ENCODE data around the gene ZBTB32.

DNA sequence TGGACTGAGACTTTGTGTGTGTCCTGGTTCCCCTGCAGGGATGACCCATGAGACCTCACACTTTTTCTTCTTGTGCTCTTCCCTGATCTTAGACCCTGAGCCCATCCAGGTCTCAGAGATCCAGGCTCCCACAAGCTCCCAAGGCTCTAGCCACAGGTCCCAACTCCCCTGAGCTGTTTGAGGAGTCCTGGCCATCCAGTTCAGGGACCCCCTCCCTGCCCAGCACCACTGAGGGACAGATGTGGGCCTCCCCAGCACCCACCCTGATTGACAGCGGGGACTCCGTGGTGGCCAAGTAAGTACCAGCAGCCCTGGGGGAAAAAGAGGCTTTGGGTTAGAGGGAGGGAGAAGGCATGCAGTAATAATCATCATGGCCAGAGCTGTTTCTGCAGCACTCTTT, 55.3 kb downstream of the ZBTB32 start:
- TF ChIP-seq POLR2A (IDR thresholded peaks at IDR 0.05) (no peak), POLR2AphosphoS5 (IDR thresholded peaks at IDR 0.05) (no peak)
- TF ChIP-seq, protein P1, sequence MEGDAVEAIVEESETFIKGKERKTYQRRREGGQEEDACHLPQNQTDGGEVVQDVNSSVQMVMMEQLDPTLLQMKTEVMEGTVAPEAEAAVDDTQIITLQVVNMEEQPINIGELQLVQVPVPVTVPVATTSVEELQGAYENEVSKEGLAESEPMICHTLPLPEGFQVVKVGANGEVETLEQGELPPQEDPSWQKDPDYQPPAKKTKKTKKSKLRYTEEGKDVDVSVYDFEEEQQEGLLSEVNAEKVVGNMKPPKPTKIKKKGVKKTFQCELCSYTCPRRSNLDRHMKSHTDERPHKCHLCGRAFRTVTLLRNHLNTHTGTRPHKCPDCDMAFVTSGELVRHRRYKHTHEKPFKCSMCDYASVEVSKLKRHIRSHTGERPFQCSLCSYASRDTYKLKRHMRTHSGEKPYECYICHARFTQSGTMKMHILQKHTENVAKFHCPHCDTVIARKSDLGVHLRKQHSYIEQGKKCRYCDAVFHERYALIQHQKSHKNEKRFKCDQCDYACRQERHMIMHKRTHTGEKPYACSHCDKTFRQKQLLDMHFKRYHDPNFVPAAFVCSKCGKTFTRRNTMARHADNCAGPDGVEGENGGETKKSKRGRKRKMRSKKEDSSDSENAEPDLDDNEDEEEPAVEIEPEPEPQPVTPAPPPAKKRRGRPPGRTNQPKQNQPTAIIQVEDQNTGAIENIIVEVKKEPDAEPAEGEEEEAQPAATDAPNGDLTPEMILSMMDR (IDR thresholded peaks at IDR 0.05) = no peak

Data from breast epithelium (tissue), 3 donors.